HG03108 (cell line): ENCODE results near the gene ABCB9.
A peak's percentile ranks its signal among the peaks of the same experiment; 100 is the strongest.

Experiments
- ATAC-seq: cut with Tn5 transposase; IDR thresholded peaks from one replicate; pipeline ENCODE4 v1.9.1; 2021; ENCODE audit warnings: moderate library complexity; ENCODE audit not compliant: unreplicated experiment

The ABCB9 gene

DNA sequence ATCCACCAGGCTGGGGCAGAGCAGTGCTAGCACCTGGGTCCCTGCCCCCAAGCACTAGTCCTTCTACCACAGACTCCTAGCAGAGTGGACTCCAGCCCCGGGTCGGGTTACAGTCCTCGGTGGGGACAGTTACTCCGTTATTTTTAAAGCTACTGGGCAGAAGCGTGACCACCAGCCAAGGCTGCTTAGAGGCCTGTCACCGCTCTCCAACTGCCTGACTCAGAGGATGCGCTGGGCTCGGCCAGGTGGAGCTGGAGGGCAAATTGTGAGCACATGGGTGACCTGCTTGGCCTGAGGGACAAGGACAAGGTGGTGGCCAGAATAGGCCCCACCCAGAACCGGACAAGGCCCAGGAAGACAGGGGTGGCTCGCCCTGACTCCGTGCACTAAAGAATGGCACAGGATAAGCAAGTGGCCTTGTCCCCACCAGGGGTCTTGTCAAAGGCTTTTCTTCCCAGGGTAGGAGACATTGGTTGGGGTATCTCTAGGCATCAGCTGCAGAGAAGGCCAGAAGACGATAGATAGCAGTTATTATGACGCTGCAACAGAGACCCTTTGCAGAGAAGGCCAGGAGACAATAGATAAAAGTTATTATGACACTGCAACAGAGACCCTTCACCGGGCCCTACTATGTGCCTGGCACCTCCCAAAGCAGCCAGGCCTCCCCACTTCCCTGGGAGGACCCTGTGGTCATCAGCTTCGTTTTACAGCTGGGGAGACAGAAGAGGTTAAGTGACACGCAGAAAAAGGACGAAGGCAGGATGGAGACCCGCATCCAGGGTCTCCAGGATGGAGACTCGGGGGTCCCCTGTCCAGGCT lies 1.6 kb downstream of the ABCB9 start:
- ATAC-seq: no peak

DNA sequence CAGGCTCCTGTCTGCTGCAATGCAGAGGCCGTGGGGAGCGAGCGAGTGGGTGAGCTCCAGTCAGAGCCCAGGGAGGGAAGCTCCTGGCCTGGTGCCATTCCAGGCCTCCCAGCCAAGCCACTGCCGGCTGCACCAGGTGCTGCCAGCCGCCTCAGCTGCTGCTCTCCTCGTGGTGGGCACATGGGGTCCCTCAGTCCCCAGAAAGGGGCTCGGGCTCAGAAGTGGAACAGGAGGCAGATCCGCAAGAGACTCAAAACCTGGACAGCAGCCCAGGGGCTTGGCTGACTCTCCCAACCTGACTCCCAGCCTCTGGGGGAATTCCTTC lies 2.4 kb downstream of the ABCB9 start:
- ATAC-seq: no peak

DNA sequence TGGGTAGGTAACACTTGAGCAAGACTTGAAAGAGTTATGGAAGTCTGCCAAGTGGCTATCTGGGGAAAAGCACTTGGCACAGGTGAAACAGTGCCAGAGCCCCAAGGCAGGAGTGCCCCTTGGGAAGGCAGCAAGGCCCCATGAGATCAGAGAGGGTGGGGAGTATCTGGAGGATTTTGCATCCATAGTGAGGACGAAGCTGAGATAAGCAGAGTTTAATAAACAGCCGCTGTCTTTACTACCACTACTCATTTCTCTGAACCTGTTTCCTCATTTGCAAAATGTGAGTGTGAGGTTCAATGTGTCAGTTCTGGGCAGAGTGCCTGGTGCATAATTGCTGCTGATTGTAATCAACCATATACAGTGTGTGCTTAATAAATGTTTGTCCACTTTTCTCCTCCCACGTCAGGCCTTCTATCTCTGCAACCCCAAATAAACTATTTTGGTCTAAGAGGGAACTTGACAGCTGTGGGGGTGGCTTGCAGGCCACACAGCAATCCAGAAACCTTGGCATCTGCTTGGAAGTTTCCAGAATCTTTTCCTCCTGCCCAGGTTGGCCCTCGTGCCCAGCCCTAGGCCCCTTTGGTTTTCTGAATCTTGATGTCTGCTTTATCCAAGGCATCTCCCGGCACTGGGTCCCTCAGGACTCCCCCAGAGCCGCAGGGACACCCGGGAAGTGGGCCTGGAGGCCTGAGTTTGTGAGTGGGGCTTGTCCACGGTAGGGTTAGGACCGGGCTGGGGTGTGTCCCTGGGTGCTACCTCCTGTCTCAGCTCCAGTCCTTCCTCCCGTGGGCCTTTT lies 4.5 kb downstream of the ABCB9 start:
- ATAC-seq: no peak

- ATAC-seq: no peak
These were observed 6.1 kb downstream of the ABCB9 start for GRCh38 chr12:122960193-122960569.

- ATAC-seq: no peak
These were observed 6.6 kb downstream of the ABCB9 start for GRCh38 chr12:122959566-122960192.

- ATAC-seq: no peak
These were observed 7.9 kb downstream of the ABCB9 start for GRCh38 chr12:122958198-122958888.

DNA sequence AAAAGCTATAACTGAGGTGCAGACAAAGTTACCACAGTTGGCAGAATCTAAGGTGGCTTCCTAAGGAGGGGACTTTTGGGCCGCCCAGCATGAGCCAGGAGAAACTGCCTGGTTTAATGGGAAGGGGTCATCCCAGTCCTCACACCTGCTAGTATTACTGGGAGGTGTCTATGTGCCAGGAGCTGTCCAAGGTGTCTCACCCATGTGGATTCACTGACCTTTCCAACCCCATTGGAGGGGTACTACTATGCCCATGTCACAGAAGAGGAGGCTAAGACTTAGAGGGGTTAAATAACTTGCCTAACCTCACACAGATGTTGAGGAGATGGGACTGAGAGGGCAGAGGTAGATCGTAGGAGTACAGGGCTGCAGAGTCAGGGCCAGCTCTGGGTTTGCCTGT lies 10.2 kb downstream of the ABCB9 start:
- ATAC-seq: no peak

DNA sequence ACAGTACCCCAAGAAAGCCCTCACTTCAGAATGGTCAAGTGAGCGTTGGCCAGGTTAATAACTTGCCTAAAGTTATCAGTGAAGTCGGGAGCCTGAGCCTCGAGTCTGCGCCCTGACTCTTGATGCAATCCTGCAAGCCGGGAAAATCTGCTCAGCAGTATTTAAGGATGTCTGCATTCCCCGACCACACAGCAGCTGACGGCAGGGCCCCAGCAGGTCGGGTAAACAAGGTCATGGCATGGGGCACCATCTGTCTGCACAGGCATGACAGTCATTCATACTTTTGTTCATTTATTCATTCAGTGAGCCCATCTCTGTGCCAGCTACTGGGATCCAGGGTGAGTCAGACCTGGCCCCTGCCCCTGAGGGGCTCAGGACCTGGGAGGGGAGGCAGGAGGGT lies 11.1 kb downstream of the ABCB9 start:
- ATAC-seq: no peak

GRCh38 chr12:122951979-122952892 lies 14.0 kb downstream of the ABCB9 start:
- peak; percentile 64 for ATAC-seq

DNA sequence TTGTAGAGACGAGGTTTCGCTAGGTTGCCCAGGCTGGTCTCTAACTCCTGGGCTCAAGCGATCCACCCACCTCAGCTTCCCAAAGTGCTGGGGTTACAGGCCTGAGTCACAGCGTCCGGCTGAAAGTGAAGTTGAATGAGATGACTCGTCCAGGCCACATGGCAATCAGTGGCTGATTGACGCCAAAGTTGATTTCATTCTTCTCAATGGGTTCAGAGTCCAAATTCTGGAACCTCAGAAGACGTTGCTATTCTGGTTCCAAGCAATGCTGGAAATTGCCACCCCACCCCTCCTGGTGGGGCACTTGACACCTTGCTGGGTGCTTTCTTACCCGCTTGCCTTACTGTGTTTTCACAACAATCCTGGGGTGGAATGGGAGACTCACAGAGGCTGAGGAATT lies 14.9 kb downstream of the ABCB9 start:
- no peak for ATAC-seq

GRCh38 chr12:122949816-122950675 lies 16.2 kb downstream of the ABCB9 start:
- no peak for ATAC-seq

- ATAC-seq: no peak
These were observed 16.9 kb downstream of the ABCB9 start for GRCh38 chr12:122949405-122949804.

- no peak for ATAC-seq
These were observed 17.7 kb downstream of the ABCB9 start for GRCh38 chr12:122948605-122949004.

GRCh38 chr12:122947352-122947792 lies 18.9 kb downstream of the ABCB9 start:
- no peak for ATAC-seq

DNA sequence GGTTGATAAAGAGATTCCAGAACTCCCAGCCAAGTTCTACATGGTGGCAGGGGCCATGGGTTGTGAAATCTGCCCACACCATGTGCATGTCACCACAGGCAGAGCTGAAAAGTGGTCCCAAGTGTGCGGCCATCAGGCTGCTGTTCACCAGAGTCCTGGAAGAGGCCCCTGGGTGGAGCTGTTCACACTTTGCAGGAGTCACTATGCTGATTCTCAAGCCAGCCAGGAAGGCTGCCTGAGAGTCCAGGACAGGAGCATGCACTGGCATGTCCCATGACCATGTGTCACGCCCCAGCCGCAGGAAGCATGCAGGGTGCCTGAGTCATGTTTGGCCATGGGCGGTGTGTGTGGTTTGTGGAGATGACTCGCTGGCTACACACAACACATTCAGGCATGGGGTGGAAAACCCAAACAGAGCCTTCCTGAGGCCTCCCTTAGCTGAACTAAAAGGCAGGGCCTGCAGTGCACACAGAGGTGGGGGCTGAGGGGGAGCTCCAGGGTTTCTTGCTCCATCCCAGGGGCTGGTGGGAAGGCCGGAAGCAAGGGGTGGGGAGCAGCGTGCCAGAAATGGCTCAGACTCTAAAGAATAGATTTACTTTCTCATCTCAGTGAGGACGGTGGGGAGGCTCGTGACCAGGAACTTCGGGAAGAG lies 19.4 kb downstream of the ABCB9 start:
- ATAC-seq: peak; percentile 60

DNA sequence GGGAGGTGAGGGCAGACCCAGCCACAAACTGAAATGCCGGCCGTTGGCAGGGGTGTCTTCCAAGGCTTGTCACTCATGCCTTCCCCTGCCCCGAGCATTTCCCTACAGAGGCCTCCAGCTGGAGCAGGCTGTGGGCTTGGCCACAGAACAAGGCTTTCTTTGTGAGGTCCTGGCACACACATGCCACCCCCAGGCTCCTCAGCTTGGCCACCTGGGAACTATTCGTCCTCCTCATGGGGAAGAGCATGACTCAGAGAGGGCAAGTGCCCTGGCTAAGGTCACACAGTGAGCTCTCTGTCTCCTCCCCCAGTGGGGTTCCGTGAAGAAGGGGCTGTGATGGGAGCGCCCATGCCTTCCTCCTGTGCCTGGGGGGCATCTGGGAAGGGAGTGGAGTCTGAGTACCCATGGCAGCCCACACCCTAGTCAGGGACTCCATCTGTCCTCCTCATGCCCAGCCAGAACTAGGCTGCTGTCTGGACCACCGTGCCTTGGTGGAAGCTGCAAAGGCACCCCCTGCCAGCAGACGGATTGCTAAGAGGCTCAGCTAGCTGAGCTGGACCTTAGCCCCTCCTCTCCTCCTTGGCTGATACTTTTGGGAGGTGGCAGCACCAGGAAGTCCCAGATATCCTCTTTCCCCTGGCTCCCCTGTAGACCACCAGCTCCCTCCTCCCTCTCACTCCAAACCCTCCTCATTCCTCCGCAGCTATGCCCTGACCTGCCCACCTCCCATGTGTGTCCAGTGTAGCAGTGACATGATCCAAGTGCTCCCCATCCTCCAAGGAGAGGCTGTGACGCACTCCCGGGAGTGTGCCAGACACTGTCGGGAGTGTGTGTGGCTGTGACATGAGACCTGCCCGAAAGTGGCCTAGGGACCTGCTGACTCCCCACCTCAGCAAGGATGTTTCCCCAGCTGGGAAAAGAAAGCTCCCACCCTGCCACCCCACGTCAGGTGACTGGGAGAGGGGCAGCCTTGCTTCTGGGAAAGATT lies 21.4 kb downstream of the ABCB9 start:
- no peak for ATAC-seq

GRCh38 chr12:122943196-122943595 lies 23.1 kb downstream of the ABCB9 start:
- ATAC-seq: no peak

DNA sequence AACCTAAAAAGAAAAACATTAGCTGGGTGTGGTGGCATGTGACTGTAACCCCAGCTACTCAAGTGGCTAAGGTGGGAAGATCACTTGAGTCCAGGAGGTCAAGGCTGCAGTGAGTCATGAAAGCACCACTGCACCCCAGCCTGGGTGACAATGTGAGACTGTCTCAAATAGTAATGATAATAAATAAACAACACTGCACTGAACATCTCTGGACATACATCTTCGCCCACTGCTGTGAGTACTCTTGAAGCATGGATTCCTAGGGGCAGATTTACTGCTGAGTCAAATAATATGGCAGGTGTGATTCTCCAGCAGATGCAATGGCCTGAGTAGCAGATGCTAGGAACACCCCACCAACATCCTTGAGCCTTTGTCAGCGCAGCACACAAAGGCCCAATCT lies 23.6 kb downstream of the ABCB9 start:
- no peak for ATAC-seq
